DND-41 (cell line): ENCODE measurements around the gene ALDOC.

Experiments used
- CTCF ChIP-seq: IDR thresholded peaks from 2 replicates; pipeline ENCODE4 v1.5.1; 2012; ENCODE audit warnings: borderline replicate concordance, low read length, moderate library complexity, mild to moderate bottlenecking; ENCODE audit not compliant: poor library complexity, severe bottlenecking; ENCODE audit errors: extremely low read depth
- EZH2 ChIP-seq: IDR thresholded peaks from 3 replicates; pipeline ENCODE4 v1.6.1; 2012; ENCODE audit warnings: borderline replicate concordance, low read depth, mild to moderate bottlenecking, moderate library complexity, low read length, inconsistent platforms; ENCODE audit not compliant: severe bottlenecking

DNA sequence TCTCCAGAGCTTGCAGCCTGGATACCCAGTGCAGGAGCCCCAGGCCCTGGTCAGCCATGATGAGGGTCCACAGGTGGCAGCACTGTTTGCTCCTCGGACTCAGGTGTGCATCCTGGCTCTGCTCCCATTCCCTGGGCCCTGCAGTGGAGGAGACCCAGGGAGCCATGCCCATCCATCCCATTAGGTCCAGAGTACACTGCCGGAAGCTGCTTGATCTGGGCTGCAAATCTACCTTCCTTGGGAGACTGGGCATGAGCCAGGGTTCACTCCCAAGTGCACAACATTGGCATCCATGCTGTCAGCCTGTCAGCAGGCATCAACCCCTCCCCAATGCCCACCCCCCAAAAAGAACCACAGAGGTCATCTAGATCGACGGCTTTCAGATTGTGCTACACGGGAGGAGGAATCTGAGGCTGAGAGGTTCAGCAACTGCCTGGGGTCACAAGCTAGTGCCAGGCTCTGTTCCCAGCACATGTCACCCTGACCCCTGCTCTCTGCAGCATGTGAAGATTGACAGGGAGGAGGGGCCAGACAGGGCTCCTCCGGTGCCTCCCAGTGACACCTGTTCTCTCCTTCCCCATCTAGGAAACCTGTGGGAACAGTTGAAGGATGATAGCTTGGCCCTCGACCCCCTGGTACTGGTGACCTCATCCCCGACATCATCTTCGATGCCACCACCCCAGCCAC lies 40.0 kb downstream of the ALDOC start:
- TF ChIP-seq CTCF: no peak
- no peak for TF ChIP-seq EZH2
